ENCODE measurements around the gene SP140. TPM values are rescaled to one million over a fixed set of nuclear protein-coding genes. Genes with fewer than 3 reads are reported as not detected.

SP140 gene
- total and polyA plus RNA-seq, 10 of the 15 experiments (the other 5 are each of a cell fraction or from before 2014, with no cell fraction given), result 61.7 to 164 (median 90.7) TPM

- ChIA-PET SMC1A (ENCODE audit: uncharacterized antibody, unreplicated experiment) (interaction anchor here (0.7 to 1.7 kb wide), 11 partner anchors 11 to 253 kb away, joined by 3 to 6 read pairs (median 3); partner anchors contain the start of gene SP140L), CTCF (interaction anchor here (0.9 to 1.0 kb wide), 3 partner anchors 24 to 146 kb away, joined by 3 read pairs; no protein-coding TSS in a partner anchor), POLR2A (interaction anchor here (0.7 to 1.8 kb wide), 4 partner anchors 16 to 146 kb away, joined by 3 to 6 read pairs (median 4); partner anchors contain the start of gene SP140L), RAD21 (ENCODE audit: unreplicated experiment) (interaction anchor here (0.8 kb wide), 1 partner anchor 123 kb away, joined by 3 read pairs; the partner anchor contains the start of gene SP140)
- H3K4me1 ChIP-seq (ENCODE audit: control insufficient read depth, insufficient read depth, low read length), result peaks cover 15% of the 10 kb centered on the region
- in situ Hi-C loops (cut with MboI), result no loop called here
- no peak for FAIRE-seq
- H3K27ac ChIP-seq (ENCODE audit: control insufficient read depth, insufficient read depth), result no peak overlapping the region; the same call in 1 of the 2 replicates
- TF ChIP-seq ZNF687 (IDR thresholded peaks at IDR 0.05) (no peak), RELA (IDR thresholded peaks at IDR 0.05; ENCODE audit: borderline replicate concordance, partially characterized antibody) (no peak), IKZF2 (IDR thresholded peaks at IDR 0.05) (no peak), BMI1 (IDR thresholded peaks at IDR 0.05; ENCODE audit: borderline replicate concordance) (no peak), TCF7 (IDR thresholded peaks at IDR 0.05; ENCODE audit: borderline replicate concordance) (no peak), EZH2 (IDR thresholded peaks at IDR 0.05; ENCODE audit: borderline replicate concordance, control insufficient read depth, low read depth, low read length) (no peak), PKNOX1 (IDR thresholded peaks at IDR 0.05) (no peak), SMAD5 (IDR thresholded peaks at IDR 0.05; ENCODE audit: low read depth) (no peak), FOXM1 (IDR thresholded peaks at IDR 0.05; ENCODE audit: low read depth, low read length) (no peak), RELB (IDR thresholded peaks at IDR 0.05; ENCODE audit: low read depth) (no peak), SMC3 (IDR thresholded peaks at IDR 0.05; ENCODE audit: borderline replicate concordance, low read length) (no peak), KAT2A (conservative IDR thresholded peaks at IDR 0.05; ENCODE audit: control insufficient read depth, low read depth, low read length) (no peak)
- no peaks in the 10 kb centered on the region for H3K27me3 ChIP-seq (replicated peaks in 1 of 2; ENCODE audit: control insufficient read depth in 2 of 2, insufficient read depth in 2 of 2, low read length in 1 of 2)
- intact Hi-C loops (cut with micrococcal nuclease; ENCODE audit: unreplicated experiment), result no loop called here
- BruUV-seq (replicated peaks), result no TSS peak
- H3K4me3 ChIP-seq, result no peak overlapping the region
- H4K20me1 ChIP-seq (ENCODE audit: control insufficient read depth, insufficient read depth), result no peaks in the 10 kb centered on the region
- H3K36me3 ChIP-seq (ENCODE audit: control insufficient read depth in 2 of 2, insufficient read depth in 2 of 2, low read length in 1 of 2), result peaks cover 0 to 3% of the 10 kb centered on the region in 2 experiments; a peak in 1 of 4 replicates
- peak overlapping the region; percentile 32; the same call in 1 of the 2 replicates for H3K4me2 ChIP-seq (ENCODE audit: control insufficient read depth, insufficient read depth)
- H3K9ac ChIP-seq (ENCODE audit: control insufficient read depth, insufficient read depth, low read length), result no peak overlapping the region
- no peak for DNase-seq (ENCODE audit: low read depth, low spot score)
- ATAC-seq, result peak; percentile 79
- no peaks in the 10 kb centered on the region; the same call in none of the 2 replicates for H3K79me2 ChIP-seq (ENCODE audit: control insufficient read depth, insufficient read depth, low read length)
- no peak overlapping the region for H2AFZ ChIP-seq (ENCODE audit: control insufficient read depth, low read depth, low read length)
- peaks cover 14% of the 10 kb centered on the region for H3K9me3 ChIP-seq (replicated peaks; ENCODE audit: control insufficient read depth, insufficient read depth, low read length)
Observed at GRCh38 chr2:230348787-230349186, 123.3 kb downstream of the SP140 start.

Data from GM12878 (cell line).